PFSK-1 (cell line): ENCODE data around the gene SNCA.

Experiments used
- FOXP2 ChIP-seq: optimal IDR thresholded peaks from 2 replicates; pipeline ENCODE3; 2011; ENCODE audit warnings: borderline replicate concordance, control low read depth, inconsistent platforms; ENCODE audit not compliant: insufficient read depth; ENCODE audit errors: extremely low read length, extremely low read depth
- POLR2AphosphoS5 ChIP-seq: IDR thresholded peaks from 2 replicates; pipeline ENCODE4 v1.6.1; 2012; ENCODE audit warnings: low read depth, mild to moderate bottlenecking, control low read depth, low read length, moderate library complexity
- SIN3A ChIP-seq: IDR thresholded peaks from 2 replicates; pipeline ENCODE4 v1.6.1; 2012; ENCODE audit warnings: mild to moderate bottlenecking, low read length, moderate library complexity, borderline replicate concordance; ENCODE audit not compliant: insufficient read depth
- TAF1 ChIP-seq: IDR thresholded peaks from 2 replicates; pipeline ENCODE4 v1.6.1; 2012; ENCODE audit warnings: low read length, control low read depth, borderline replicate concordance; ENCODE audit not compliant: insufficient read depth
- TF ChIP-seq, protein P1 (sequence below), 2 experiments: IDR thresholded peaks; 2 replicates each; pipeline versions ENCODE4 v1.6.1 to v1.8.0; 2011 to 2012; ENCODE audit warnings: low read depth in 2 of 2, low read length in 2 of 2, control low read depth in 1 of 2, inconsistent platforms in 1 of 2, mild to moderate bottlenecking in 1 of 2, moderate library complexity in 1 of 2; ENCODE audit not compliant: insufficient read depth in 1 of 2

DNA sequence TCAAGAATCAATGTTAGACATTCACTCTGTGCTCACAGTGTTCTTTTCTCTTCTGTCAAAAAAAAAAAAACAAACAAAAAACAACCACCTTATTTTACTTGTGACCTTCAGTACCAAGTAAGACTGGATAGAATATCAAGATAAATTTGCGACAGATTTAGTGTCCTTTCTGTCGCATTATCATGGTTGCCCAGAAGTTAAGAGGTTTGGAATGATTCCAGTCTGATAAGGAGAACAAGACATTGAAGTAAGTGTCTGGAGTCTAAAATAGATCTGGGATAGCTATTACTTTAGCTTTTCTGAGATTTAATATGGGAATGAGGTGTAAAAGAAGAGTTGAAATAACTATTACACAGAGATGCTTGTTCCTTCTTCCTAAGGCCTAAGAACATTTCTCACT lies 31.7 kb downstream of the SNCA start:
- TF ChIP-seq, protein P1, sequence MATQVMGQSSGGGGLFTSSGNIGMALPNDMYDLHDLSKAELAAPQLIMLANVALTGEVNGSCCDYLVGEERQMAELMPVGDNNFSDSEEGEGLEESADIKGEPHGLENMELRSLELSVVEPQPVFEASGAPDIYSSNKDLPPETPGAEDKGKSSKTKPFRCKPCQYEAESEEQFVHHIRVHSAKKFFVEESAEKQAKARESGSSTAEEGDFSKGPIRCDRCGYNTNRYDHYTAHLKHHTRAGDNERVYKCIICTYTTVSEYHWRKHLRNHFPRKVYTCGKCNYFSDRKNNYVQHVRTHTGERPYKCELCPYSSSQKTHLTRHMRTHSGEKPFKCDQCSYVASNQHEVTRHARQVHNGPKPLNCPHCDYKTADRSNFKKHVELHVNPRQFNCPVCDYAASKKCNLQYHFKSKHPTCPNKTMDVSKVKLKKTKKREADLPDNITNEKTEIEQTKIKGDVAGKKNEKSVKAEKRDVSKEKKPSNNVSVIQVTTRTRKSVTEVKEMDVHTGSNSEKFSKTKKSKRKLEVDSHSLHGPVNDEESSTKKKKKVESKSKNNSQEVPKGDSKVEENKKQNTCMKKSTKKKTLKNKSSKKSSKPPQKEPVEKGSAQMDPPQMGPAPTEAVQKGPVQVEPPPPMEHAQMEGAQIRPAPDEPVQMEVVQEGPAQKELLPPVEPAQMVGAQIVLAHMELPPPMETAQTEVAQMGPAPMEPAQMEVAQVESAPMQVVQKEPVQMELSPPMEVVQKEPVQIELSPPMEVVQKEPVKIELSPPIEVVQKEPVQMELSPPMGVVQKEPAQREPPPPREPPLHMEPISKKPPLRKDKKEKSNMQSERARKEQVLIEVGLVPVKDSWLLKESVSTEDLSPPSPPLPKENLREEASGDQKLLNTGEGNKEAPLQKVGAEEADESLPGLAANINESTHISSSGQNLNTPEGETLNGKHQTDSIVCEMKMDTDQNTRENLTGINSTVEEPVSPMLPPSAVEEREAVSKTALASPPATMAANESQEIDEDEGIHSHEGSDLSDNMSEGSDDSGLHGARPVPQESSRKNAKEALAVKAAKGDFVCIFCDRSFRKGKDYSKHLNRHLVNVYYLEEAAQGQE (IDR thresholded peaks at IDR 0.05; ENCODE audit: insufficient read depth in 1 of 2, low read depth in 2 of 2, low read length in 2 of 2) = no peak
- TF ChIP-seq POLR2AphosphoS5 = no peak
- no peak for TF ChIP-seq SIN3A
- no peak for TF ChIP-seq TAF1
- no peak for TF ChIP-seq FOXP2
